Stimulated activated naive CD4-positive, alpha-beta T cell (primary cell): Measurements from ENCODE around the gene SPATC1L.

Source experiments
- DNase-seq, 6 experiments: peaks; one replicate each; lab custom pipeline; 2025; lab: John Stamatoyannopoulos, UW

The SPATC1L gene

DNA sequence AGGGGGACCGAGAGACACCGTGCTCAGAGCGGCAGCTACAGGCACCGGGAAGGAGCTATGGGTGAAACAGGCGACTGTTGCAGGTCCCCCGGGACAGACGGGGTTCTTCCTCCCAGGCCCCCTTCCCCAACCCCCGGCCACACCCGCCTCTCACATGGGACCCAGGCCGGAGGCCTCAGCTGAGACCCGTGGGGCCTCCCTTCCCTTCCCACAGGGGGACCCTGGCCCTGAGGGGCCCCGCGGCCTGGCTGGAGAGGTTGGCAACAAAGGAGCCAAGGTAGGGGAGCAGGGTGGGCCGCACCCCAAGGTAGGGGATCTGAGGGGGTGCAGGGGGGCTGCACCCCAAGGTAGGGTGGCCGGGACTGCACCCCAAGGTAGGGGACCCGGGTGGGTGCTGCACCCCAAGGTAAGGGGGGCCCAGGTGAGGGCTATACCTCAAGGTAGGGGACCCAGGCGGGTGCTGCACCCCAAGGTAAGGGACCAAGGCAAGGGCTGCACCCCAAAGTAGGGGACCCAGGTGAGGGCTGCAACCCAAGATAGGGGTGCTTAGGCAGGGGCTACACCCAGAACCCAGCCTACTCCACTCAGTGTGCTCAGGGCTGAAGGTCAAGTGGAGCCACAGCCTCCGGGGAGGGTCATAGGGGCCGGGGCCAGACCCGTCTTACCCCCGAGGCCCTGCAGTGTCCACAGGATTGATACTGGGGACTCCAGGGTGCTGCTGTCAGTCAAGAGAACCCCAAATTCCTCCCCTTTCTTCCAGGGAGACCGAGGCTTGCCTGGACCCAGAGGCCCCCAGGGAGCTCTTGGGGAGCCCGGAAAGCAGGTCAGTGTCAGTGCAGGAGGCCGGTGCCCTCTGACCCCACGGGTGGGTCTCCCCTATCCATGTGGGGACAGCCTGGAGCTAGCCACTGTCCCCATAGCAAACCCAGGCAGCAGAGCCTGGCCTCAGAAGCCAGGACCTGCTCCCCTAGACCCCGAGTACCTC, 63.7 kb downstream of the SPATC1L start:
- DNase-seq = no peak

- no peak for DNase-seq
Measured at GRCh38 chr21:46119637-46120271, 64.5 kb downstream of the SPATC1L start.

DNA sequence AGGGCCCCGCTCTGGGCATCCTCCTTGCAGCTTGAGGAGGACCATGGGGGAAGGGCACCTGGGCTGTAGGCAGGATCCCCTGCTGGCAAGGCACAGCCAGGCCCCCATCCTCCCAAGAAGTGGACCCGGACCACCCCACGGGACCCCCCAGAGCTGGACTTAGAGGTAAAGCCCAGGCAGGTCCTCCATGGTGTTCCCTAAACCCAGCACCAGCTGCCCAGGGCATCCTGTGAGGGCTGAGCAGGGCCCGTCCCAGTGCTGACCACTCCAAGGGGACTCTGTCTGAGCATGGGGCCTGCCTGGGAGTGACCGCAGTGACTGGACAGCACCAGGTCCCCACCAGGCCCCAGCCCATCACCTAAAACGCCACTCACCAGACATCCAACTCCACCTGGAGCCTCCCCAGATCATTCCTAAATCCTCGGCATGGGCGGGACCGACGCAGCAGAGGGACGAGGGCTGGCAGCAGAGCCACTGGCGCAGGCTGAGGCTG, 65.1 kb downstream of the SPATC1L start:
- no peak for DNase-seq

DNA sequence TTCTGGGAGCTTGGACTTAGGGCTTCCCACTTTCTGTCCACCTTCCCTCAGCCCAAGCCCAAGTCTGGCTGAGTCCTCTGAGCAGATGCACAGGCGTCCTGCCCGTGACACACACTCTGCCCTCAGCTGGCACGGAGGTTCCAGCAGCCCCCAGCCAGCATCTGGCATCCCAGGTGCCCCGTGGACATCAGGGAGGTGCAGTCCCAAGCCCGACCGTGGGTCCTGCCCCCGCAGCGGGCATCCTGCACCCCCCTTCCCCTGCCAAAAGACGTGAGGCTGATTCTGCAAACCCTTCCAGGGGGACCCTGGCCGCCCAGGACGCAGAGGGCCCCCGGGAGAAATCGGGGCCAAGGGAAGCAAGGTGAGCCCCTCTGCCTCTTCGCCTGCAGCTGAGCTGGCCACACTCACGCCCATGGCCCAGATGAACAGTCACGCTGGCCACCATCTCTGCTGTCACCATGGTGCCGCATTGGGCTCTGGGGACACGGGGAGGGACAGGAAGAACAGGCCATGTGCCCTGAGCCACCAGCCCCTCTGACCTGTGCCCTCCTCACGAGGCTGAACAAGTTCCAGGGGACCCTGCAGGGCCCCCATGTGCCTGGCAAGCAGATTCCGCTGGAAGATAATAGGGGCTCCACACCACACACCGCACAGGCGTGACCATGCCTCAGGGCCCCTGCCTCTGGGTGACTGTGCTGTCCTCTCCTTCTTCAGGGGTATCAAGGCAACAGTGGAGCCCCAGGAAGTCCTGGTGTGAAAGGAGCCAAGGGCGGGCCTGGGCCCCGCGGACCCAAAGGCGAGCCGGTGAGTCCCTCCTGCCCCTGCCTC, 65.7 kb downstream of the SPATC1L start:
- no peak for DNase-seq

GRCh38 chr21:46117586-46118315, 66.5 kb downstream of the SPATC1L start:
- no peak for DNase-seq

GRCh38 chr21:46116776-46117585, 67.3 kb downstream of the SPATC1L start:
- no peak for DNase-seq

GRCh38 chr21:46116189-46116775, 68.0 kb downstream of the SPATC1L start:
- DNase-seq = no peak

GRCh38 chr21:46115441-46116188, 68.6 kb downstream of the SPATC1L start:
- DNase-seq = no peak

GRCh38 chr21:46114963-46115362, 69.3 kb downstream of the SPATC1L start:
- DNase-seq = no peak

- DNase-seq = no peak
Measured at GRCh38 chr21:46113497-46114176, 70.6 kb downstream of the SPATC1L start.

- no peak for DNase-seq
Measured at GRCh38 chr21:46112725-46113215, 71.5 kb downstream of the SPATC1L start.

DNA sequence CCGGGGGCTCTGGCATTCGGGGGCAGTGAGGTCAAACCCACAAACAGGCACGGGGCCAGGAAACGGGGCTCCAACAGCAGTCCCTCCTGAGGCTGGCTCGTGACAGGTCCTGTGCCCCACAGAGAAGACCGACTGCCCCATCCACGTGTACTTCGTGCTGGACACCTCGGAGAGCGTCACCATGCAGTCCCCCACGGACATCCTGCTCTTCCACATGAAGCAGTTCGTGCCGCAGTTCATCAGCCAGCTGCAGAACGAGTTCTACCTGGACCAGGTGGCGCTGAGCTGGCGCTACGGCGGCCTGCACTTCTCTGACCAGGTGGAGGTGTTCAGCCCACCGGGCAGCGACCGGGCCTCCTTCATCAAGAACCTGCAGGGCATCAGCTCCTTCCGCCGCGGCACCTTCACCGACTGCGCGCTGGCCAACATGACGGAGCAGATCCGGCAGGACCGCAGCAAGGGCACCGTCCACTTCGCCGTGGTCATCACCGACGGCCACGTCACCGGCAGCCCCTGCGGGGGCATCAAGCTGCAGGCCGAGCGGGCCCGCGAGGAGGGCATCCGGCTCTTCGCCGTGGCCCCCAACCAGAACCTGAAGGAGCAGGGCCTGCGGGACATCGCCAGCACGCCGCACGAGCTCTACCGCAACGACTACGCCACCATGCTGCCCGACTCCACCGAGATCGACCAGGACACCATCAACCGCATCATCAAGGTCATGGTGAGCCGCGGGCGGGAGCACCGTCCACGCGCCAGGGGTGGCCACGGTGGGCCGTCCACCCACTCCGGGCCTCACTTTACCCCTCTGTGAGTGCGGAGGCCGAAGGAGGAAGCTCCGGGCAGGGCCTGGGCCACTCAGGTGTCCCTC, 72.2 kb downstream of the SPATC1L start:
- no peak for DNase-seq

DNA sequence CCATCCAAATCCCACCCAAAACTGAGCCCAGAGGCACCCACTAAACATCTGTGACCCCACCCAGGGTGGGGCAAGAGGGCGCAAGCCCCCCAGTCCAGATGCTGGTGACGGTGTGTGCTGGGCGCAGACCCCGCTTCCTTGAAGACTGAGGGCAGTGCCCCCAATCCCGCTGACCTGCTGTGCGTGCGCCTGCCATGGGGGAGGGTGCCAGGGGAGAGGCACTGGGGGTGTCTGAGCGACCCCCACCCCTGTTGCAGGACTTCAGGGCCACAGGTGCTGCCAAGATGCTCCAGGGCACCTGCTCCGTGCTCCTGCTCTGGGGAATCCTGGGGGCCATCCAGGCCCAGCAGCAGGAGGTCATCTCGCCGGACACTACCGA, 73.1 kb downstream of the SPATC1L start:
- DNase-seq = no peak
